AG09319 (cell line): ENCODE results near the gene AMBP.
"Not testable (repeated sequence)": the region's sequence is repeated elsewhere in the genome, so short reads cannot be mapped to it uniquely, and the experiment has no call there.

Experiments used
- DNase-seq: peaks from one replicate; pipeline ENCODE4 v3.0.0-alpha.2; 2010; ENCODE audit warnings: low read depth; ENCODE audit errors: extremely low read depth
- TF ChIP-seq, protein P1 (sequence below): IDR thresholded peaks from 2 replicates; pipeline ENCODE4 v1.5.1; 2011; ENCODE audit warnings: low read depth, mild to moderate bottlenecking, inconsistent platforms, low read length, moderate library complexity

The AMBP gene

DNA sequence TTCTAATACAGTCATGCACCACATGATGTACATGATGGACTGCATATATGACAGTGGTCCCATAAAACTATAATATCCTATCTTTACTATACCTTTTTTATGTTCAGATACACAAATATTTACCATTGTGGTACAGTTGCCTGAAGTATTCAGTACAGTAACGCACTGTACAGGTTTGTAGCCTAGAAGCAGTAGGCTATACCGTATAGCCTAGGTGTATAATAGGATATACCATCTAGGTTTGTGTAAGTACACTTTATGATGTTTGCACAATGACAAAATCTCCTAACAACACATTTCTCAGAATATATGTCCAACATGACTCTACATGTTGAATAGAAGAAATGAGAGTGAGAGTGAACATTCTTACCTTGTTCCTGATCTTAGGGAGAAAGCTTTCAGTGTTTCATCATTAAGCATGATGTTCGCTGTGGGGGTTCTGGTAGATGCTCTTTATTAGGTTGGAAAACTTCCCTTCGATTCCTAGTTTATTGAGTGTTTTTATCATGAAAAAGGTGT lies 31.8 kb downstream of the AMBP start:
- TF ChIP-seq, protein P1, sequence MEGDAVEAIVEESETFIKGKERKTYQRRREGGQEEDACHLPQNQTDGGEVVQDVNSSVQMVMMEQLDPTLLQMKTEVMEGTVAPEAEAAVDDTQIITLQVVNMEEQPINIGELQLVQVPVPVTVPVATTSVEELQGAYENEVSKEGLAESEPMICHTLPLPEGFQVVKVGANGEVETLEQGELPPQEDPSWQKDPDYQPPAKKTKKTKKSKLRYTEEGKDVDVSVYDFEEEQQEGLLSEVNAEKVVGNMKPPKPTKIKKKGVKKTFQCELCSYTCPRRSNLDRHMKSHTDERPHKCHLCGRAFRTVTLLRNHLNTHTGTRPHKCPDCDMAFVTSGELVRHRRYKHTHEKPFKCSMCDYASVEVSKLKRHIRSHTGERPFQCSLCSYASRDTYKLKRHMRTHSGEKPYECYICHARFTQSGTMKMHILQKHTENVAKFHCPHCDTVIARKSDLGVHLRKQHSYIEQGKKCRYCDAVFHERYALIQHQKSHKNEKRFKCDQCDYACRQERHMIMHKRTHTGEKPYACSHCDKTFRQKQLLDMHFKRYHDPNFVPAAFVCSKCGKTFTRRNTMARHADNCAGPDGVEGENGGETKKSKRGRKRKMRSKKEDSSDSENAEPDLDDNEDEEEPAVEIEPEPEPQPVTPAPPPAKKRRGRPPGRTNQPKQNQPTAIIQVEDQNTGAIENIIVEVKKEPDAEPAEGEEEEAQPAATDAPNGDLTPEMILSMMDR = no peak
- no peak for DNase-seq

DNA sequence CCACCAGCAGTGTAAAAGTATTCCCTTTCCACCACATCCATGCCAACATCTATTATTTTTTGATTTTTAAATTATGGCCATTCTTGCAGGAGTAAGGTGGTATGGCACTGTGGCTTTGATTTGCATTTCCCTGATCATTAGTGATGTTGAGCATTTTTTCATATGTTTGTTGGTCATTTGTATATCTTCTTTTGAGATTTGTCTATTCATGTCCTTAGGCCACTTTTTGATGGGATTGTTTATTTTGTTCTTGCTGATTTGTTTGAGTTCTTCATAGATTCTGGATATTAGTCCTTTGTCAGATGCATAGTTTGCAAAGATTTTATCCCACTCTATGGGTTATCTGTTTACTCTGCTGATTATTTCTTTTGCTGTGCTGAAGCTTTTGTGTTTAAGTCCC lies 34.4 kb downstream of the AMBP start:
- DNase-seq = not testable (repeated sequence)

DNA sequence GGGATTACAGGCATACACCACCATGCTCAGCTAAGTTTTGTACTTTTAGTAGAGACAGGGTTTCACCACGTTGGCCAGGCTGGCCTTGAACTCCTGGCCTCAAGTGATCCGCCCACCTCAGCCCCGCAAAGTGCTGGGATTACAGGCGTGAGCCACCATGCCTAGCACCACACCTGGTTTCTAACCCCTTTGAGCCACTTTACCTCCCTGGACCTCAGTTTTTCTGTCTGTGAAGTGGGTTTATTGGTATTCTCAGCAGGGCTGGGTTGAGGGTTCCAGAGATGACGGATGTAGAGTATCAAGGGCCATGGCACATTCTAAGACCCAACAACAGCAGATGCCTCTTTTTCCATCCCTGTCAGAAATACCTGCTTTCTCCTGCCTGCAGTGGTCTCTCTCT lies 38.6 kb downstream of the AMBP start:
- DNase-seq = no peak
- TF ChIP-seq, protein P1 = no peak

DNA sequence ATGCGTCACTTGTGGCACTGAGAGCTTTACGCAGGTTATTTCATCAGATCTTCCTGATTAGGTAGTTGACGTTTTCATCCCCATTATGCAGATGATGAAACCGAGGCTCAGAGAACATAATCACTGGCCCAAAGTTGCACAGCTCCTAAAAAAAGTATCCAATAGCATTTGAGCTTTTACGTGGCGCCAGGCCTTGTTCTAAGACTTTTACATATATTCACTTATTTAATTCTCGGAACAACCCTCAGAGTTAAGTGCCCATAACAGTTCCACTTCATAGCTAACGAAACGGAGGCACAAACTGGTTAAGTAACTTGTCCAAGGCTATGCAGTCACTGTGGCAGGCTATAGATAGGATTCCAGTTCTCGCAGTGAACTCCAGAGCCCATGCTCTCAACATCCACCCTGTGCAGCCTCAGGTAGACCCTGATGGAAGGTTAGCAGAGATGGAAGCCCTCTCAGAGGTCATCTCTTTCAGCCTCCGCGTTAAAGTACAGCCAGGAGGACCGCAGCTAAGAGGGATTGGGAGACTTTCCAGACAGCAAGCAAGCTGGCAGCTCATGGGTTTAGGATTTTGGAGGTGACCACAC lies 39.3 kb downstream of the AMBP start:
- no peak for DNase-seq
- TF ChIP-seq, protein P1 = no peak

DNA sequence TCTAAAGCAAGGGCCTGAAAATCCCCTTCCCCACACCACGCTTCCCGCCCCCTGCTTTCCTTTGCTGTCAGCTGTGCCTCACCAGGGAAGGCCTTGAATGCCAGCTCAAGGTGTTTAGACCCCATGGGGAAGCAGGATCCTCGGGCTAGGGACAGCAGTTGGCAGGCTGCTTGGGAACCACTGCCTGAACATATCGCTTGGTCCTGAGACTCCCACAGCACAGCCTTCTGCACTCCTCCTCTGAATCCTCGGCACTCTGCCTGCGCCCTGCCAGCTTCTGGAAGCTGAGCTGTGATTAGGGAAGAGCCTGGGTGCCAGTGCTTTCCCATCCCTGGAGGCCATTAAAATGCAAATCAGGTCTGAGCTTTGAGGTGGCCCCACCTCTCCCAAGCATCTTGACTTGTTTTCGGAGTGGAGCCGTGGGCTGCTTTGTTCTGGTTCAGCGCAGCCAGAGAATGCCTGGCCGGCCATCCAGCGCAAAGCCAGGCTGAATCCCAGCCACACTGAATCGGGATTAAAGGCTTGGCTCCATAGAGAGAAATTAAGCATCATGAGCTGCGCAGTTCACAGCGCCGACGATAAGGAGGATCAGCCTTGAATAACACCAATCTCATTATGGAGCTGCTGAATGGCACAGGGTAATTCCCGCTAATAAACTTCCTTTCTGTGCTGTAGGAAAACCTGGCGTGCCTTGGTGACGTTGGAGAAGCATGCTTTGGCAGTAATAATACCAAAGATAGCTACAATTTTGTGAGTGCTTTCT lies 40.0 kb downstream of the AMBP start:
- peak; percentile 14 for DNase-seq
- TF ChIP-seq, protein P1 = no peak

DNA sequence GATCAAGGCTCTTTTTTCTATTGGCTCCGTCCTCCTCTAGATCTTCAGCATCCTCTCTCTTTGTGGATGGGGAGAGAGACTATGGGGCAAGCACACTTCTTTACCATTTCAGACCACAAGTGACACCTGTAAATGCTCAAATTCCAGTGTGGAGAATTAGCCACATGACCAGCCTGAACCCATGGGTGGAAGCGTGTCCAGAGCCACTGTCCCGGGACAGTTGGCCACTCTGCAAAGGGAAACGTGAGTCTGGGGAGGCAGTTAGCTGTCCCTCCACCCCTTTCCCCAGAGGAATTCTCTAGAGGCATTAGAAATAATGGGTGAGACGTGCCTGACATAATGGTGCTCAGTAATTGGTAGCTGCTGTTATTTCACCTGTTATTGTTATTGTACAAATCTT lies 40.9 kb downstream of the AMBP start:
- DNase-seq = no peak
- TF ChIP-seq, protein P1 = no peak

DNA sequence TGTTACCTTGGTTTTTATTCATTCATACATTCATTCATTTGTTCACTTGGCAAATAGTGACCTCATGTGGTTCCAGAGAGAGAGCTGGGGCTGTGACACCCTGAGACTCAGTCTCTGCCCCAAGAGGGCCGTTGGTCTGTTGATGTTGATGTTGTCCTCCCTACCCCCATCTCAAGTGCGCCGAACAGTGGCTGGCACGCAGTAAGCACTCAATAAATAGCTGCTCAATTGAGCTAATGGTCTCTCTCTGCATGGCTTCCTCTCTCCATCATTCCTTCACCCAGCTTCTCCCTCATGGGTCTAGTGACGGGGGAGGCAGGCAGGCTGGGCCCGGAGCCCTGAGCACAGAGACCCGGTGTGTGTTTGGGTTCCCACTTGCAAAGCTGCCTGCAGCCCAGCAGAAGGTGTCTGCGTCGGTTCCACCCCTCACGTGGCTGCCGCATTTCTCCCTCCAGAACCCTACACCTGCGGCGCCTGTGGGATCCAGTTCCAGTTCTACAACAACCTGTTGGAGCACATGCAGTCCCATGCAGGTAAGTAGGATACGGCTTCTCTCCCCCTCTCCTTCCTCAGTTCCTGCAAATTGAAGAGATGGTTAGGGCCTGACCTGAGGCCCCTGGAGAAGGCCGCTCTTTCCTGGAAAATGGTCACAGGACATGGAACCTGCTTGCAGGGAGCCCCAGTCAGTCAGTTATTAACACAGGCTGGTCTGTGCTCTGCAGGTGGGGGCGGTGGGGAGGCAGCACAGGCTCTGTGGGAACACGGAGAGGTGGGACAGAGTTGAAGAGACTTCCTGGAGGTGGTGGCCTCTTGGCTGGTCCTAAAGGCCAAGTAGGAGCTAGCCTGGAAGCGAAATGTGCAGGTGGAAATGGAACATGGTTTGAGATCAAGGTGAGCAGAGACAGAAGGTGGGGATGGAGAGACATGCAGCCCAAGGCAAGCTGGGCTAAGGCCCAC lies 42.0 kb downstream of the AMBP start:
- DNase-seq = no peak
- TF ChIP-seq, protein P1 = no peak
